NCI-H2029 (cell line): ENCODE results near the gene RBM23.
"Not testable (repeated sequence)": the region's sequence is repeated elsewhere in the genome, so short reads cannot be mapped to it uniquely, and the experiment has no call there.

Experiments
- DNase-seq: peaks from one replicate; lab custom pipeline; 2025; lab: John Stamatoyannopoulos, UW

Gene RBM23

GRCh38 chr14:22864979-22865378 is 54.0 kb downstream of the RBM23 start:
- no peak for DNase-seq

- DNase-seq = no peak
Observed at GRCh38 chr14:22861651-22862050, 57.3 kb downstream of the RBM23 start.

GRCh38 chr14:22860377-22860776 is 58.6 kb downstream of the RBM23 start:
- not testable (repeated sequence) for DNase-seq

- no peak for DNase-seq
Observed at GRCh38 chr14:22856428-22856827, 62.5 kb downstream of the RBM23 start.

GRCh38 chr14:22854963-22855724 is 63.8 kb downstream of the RBM23 start:
- DNase-seq = peak; percentile 85

- not testable (repeated sequence) for DNase-seq
Observed at GRCh38 chr14:22854296-22854695, 64.7 kb downstream of the RBM23 start.

GRCh38 chr14:22852940-22853767 is 65.8 kb downstream of the RBM23 start:
- DNase-seq = peak; percentile 98

GRCh38 chr14:22852599-22852939 is 66.4 kb downstream of the RBM23 start:
- DNase-seq = no peak

- DNase-seq = not testable (repeated sequence)
Observed at GRCh38 chr14:22852178-22852577, 66.8 kb downstream of the RBM23 start.

GRCh38 chr14:22850944-22851764 is 67.8 kb downstream of the RBM23 start:
- DNase-seq = no peak

GRCh38 chr14:22849212-22849819 is 69.6 kb downstream of the RBM23 start:
- no peak for DNase-seq

- DNase-seq = no peak
Observed at GRCh38 chr14:22848351-22849164, 70.4 kb downstream of the RBM23 start.

- no peak for DNase-seq
Observed at GRCh38 chr14:22847661-22848341, 71.1 kb downstream of the RBM23 start.

- no peak for DNase-seq
Observed at GRCh38 chr14:22846811-22847307, 72.1 kb downstream of the RBM23 start.

GRCh38 chr14:22845821-22846625 is 72.9 kb downstream of the RBM23 start:
- no peak for DNase-seq

GRCh38 chr14:22845103-22845394 is 73.9 kb downstream of the RBM23 start:
- no peak for DNase-seq

GRCh38 chr14:22844221-22845102 is 74.5 kb downstream of the RBM23 start:
- DNase-seq = no peak
